Testis (tissue), 2 donors: ENCODE measurements around the gene CXCL6.

Experiments
- POLR2A ChIP-seq: fragments of 450-650 bp; IDR thresholded peaks from one replicate; pipeline ENCODE4 v1.6.1; 2017; ENCODE audit warnings: antibody characterized with exemption, mild to moderate bottlenecking, moderate library complexity
- TF ChIP-seq, protein P1 (sequence below), 3 experiments: fragments of 450-650 bp in 2 of 3; fragments of 200-600 bp in 1 of 3; sonication (generic) in 1 of 3; IDR thresholded peaks; one replicate each; pipeline ENCODE4 v1.5.1; 2016 to 2019; ENCODE audit warnings: antibody characterized with exemption in 3 of 3, mild to moderate bottlenecking in 2 of 3, moderate library complexity in 1 of 3

DNA sequence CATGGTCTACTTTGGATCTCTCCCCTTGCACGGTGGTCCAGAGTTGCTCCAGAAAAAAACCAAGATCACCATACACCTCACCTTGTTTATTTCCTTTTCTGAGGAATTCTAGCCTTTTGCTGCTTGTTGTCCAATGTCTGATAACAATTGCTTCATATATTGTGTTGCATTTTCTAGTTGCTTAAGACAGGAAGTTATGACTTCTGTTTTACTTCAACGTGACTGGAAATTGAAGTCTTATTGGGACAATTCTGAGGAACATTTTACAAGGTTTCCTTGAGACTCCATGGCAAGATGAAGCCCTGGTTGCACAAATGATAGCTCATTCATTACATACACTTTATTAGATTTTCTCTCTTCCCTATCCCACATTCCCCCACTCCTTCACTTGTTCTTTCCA lies 37.9 kb downstream of the CXCL6 start:
- no peak for TF ChIP-seq POLR2A
- TF ChIP-seq, protein P1, sequence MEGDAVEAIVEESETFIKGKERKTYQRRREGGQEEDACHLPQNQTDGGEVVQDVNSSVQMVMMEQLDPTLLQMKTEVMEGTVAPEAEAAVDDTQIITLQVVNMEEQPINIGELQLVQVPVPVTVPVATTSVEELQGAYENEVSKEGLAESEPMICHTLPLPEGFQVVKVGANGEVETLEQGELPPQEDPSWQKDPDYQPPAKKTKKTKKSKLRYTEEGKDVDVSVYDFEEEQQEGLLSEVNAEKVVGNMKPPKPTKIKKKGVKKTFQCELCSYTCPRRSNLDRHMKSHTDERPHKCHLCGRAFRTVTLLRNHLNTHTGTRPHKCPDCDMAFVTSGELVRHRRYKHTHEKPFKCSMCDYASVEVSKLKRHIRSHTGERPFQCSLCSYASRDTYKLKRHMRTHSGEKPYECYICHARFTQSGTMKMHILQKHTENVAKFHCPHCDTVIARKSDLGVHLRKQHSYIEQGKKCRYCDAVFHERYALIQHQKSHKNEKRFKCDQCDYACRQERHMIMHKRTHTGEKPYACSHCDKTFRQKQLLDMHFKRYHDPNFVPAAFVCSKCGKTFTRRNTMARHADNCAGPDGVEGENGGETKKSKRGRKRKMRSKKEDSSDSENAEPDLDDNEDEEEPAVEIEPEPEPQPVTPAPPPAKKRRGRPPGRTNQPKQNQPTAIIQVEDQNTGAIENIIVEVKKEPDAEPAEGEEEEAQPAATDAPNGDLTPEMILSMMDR (IDR thresholded peaks at IDR 0.05), result no peak
